Measurements from ENCODE around the gene PHF20.

DNA sequence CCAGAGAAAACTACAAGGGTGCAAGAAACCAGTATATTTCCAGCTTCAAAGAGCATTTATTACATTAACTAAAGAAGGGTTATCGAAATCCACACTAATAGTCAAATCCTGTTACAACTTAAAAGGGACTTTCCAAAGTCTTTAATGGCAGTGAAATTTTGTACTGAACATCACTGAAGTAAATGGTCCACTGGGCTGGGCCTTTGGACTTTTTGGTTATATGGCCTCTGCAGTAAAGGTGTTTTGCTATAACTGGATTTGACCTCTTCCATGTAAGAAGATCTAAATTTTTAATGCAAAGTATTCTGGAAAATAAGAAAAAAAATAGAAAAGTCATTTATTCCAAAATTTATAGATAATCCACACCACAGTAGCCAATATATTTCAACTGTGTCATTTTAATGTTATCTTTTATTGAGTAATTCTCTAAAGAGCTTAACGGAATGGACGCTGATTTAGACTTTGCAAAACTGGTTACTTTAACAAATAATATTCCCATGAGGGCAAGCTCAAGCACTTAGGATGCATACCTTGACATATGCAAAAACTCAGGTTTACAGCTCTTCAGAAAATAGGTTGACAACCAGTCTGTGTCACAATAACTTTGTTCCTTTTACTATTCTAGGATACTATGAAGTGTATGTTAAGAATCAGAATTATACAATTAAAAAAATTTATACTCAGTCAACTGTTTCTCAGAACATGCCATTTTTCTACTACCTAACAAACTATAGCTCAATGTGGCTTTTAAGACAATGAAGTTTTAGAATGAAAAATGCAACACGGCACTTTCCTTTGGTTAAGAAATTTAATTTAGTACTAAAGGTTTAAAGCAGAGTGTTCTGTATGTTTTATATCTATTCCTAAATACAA is 36.8 kb upstream of the PHF20 start:
- TF ChIP-seq ZFX (CRISPR knock-in tag; IDR thresholded peaks at IDR 0.05; ENCODE audit: low read depth) (no peak), MXI1 (IDR thresholded peaks at IDR 0.05; ENCODE audit: borderline replicate concordance, low read depth, low read length) (no peak), POLR2A (IDR thresholded peaks at IDR 0.05; ENCODE audit: insufficient read depth in 1 of 2, low read depth in 2 of 2, low read length in 2 of 2) (no peak; a peak in 2 of 4 replicates), EHMT2 (IDR thresholded peaks at IDR 0.05; ENCODE audit: borderline replicate concordance, low read depth, low read length) (no peak), SP1 (IDR thresholded peaks at IDR 0.05) (no peak), SP1 (CRISPR knock-in tag; IDR thresholded peaks at IDR 0.05) (no peak), CREB1 (IDR thresholded peaks at IDR 0.05) (no peak), CREB1 (CRISPR knock-in tag; IDR thresholded peaks at IDR 0.05) (no peak), NFRKB (IDR thresholded peaks at IDR 0.05) (no peak), SALL1 (CRISPR knock-in tag; IDR thresholded peaks at IDR 0.05) (no peak), STAG1 (CRISPR knock-in tag; IDR thresholded peaks at IDR 0.05) (no peak)
- TF ChIP-seq, protein P1, sequence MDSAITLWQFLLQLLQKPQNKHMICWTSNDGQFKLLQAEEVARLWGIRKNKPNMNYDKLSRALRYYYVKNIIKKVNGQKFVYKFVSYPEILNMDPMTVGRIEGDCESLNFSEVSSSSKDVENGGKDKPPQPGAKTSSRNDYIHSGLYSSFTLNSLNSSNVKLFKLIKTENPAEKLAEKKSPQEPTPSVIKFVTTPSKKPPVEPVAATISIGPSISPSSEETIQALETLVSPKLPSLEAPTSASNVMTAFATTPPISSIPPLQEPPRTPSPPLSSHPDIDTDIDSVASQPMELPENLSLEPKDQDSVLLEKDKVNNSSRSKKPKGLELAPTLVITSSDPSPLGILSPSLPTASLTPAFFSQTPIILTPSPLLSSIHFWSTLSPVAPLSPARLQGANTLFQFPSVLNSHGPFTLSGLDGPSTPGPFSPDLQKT (CRISPR knock-in tag; IDR thresholded peaks at IDR 0.05; ENCODE audit: borderline replicate concordance): no peak
- TF ChIP-seq, protein P2, sequence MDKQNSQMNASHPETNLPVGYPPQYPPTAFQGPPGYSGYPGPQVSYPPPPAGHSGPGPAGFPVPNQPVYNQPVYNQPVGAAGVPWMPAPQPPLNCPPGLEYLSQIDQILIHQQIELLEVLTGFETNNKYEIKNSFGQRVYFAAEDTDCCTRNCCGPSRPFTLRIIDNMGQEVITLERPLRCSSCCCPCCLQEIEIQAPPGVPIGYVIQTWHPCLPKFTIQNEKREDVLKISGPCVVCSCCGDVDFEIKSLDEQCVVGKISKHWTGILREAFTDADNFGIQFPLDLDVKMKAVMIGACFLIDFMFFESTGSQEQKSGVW (CRISPR knock-in tag; IDR thresholded peaks at IDR 0.05; ENCODE audit: borderline replicate concordance): no peak
- TF ChIP-seq, protein P3, sequence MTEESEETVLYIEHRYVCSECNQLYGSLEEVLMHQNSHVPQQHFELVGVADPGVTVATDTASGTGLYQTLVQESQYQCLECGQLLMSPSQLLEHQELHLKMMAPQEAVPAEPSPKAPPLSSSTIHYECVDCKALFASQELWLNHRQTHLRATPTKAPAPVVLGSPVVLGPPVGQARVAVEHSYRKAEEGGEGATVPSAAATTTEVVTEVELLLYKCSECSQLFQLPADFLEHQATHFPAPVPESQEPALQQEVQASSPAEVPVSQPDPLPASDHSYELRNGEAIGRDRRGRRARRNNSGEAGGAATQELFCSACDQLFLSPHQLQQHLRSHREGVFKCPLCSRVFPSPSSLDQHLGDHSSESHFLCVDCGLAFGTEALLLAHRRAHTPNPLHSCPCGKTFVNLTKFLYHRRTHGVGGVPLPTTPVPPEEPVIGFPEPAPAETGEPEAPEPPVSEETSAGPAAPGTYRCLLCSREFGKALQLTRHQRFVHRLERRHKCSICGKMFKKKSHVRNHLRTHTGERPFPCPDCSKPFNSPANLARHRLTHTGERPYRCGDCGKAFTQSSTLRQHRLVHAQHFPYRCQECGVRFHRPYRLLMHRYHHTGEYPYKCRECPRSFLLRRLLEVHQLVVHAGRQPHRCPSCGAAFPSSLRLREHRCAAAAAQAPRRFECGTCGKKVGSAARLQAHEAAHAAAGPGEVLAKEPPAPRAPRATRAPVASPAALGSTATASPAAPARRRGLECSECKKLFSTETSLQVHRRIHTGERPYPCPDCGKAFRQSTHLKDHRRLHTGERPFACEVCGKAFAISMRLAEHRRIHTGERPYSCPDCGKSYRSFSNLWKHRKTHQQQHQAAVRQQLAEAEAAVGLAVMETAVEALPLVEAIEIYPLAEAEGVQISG (CRISPR knock-in tag; IDR thresholded peaks at IDR 0.05): no peak
